PC-9 (cell line): ENCODE measurements around the gene TMA7B. TPM values are rescaled to one million over a fixed set of nuclear protein-coding genes. Genes with fewer than 3 reads are reported as not detected.

Experiments used
- BruUV-seq: library from RNA; stranded (reverse); fragments of 400-500 nt; replicated peaks from 2 replicates; lab custom pipeline; 2021; lab: Mats Ljungman, UMichigan
- CTCF ChIA-PET: fragments of 300-600 bp; sonication (Branson Sonifier 250); formaldehyde crosslinking; loops from one replicate; lab custom pipeline; 2022; ENCODE audit warnings: antibody characterized with exemption; lab: Charles Lee
- POLR2A ChIA-PET: fragments of 300-600 bp; sonication (Branson Sonifier 250); formaldehyde crosslinking; loops from one replicate; lab custom pipeline; 2022; ENCODE audit warnings: antibody characterized with exemption; ENCODE audit not compliant: unreplicated experiment; lab: Charles Lee
- DNase-seq, 2 experiments: peaks; one replicate each; pipeline versions ENCODE4 v3.0.0 to v3.0.0-alpha.2; 2015 to 2022; ENCODE audit warnings: mixed read lengths in 1 of 2
- H2AFZ ChIP-seq: fragments of 200-600 bp; sonication (generic); 2 replicates; pipeline ENCODE4 v1.8.1; 2017; ENCODE audit warnings: antibody characterized with exemption
- H3F3A ChIP-seq: fragments of 200-600 bp; sonication (generic); 2 replicates; pipeline ENCODE4 v1.8.1; 2017; ENCODE audit warnings: antibody characterized with exemption, mild to moderate bottlenecking, low read depth; ENCODE audit not compliant: insufficient read depth
- H3K27ac ChIP-seq: fragments of 200-600 bp; sonication (generic); 2 replicates; pipeline ENCODE4 v1.6.1; 2016; ENCODE audit warnings: mixed run types
- H3K27me3 ChIP-seq: fragments of 200-600 bp; sonication (generic); 2 replicates; pipeline ENCODE4 v1.6.1; 2016; ENCODE audit warnings: low read depth, mixed run types; ENCODE audit not compliant: insufficient read depth
- H3K36me3 ChIP-seq: fragments of 200-600 bp; sonication (generic); 2 replicates; pipeline ENCODE4 v1.6.1; 2016; ENCODE audit warnings: low read depth, mixed run types
- H3K4me1 ChIP-seq: fragments of 200-600 bp; sonication (generic); replicated peaks from 2 replicates; pipeline ENCODE4 v1.6.1; 2016; ENCODE audit warnings: mixed run types; ENCODE audit not compliant: insufficient read depth
- H3K4me2 ChIP-seq: fragments of 200-600 bp; sonication (generic); 2 replicates; pipeline ENCODE4 v1.6.1; 2017; ENCODE audit warnings: mixed run types
- H3K4me3 ChIP-seq: fragments of 200-600 bp; sonication (generic); 2 replicates; pipeline ENCODE4 v1.6.1; 2016; ENCODE audit warnings: mixed run types
- H3K79me2 ChIP-seq: fragments of 200-600 bp; sonication (generic); 2 replicates; pipeline ENCODE4 v1.6.1; 2017; ENCODE audit warnings: low read depth, mixed run types
- H3K9me2 ChIP-seq: fragments of 200-600 bp; sonication (generic); 2 replicates; pipeline ENCODE4 v1.8.1; 2017; ENCODE audit warnings: mild to moderate bottlenecking; ENCODE audit not compliant: insufficient read depth
- H3K9me3 ChIP-seq: fragments of 200-600 bp; sonication (generic); 2 replicates; pipeline ENCODE4 v1.8.1; 2016; ENCODE audit warnings: low read depth; ENCODE audit not compliant: insufficient read depth
- H4K20me1 ChIP-seq: fragments of 200-600 bp; sonication (generic); 2 replicates; pipeline ENCODE4 v1.8.1; 2017; ENCODE audit not compliant: insufficient read depth
- EZH2 ChIP-seq: fragments of 200-600 bp; sonication (generic); IDR thresholded peaks from 2 replicates; pipeline ENCODE4 v1.8.0; 2017; ENCODE audit warnings: antibody characterized with exemption, low read depth
- intact Hi-C: fragments of 100-400 bp; cut with micrococcal nuclease; formaldehyde crosslinking; loops from one replicate; pipeline ENCODE4 v1.10.0; 2022; ENCODE audit not compliant: unreplicated experiment
- total RNA-seq: library from RNA; stranded (reverse); gene quantifications from 2 replicates; pipeline ENCODE4 v1.2.3, GENCODE V29; 2021
- TF ChIP-seq, protein P1 (sequence below): fragments of 200-600 bp; sonication (generic); conservative IDR thresholded peaks from 2 replicates; pipeline ENCODE4 v1.6.1; 2017; ENCODE audit warnings: mixed run types, antibody characterized with exemption, mild to moderate bottlenecking, moderate library complexity

The TMA7B gene
- total RNA-seq, 1 experiment from 2014 or later: not detected

DNA sequence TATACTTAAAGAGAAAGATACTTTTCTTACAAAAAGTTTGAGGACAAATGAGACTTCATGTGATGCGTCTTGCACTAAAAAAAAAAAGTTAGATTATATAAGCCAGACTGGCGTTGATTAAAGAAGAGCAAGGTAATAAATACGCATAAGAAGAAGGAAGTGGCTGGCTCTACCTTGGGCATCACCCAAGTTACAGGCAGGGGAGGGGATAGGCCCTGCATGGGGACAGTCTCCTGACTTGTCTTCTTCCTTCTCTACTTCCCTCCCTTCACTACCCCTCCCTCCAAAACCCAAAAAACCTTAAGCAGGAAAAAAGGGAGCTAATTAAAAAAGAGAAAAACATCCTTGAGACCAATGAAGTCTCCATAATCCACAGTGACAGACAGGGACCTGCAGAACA lies 22.3 kb upstream of the TMA7B start:
- no peak for DNase-seq
- peaks cover 3% of the 10 kb centered on the region; the same call in 1 of the 2 replicates for H4K20me1 ChIP-seq
- H3K27me3 ChIP-seq: peaks cover 82% of the 10 kb centered on the region
- ChIA-PET POLR2A (no interaction called here), CTCF (interaction anchor here (0.6 to 1.0 kb wide), 2 partner anchors 21 to 88 kb away, joined by 3 read pairs; no protein-coding TSS in a partner anchor)
- no peaks in the 10 kb centered on the region for H3K4me1 ChIP-seq
- H3K27ac ChIP-seq: no peak overlapping the region
- no peaks in the 10 kb centered on the region for H3K79me2 ChIP-seq
- BruUV-seq: no TSS peak
- H2AFZ ChIP-seq: no peak overlapping the region
- no peak overlapping the region for H3K4me3 ChIP-seq
- H3K36me3 ChIP-seq: no peaks in the 10 kb centered on the region
- no peak for TF ChIP-seq EZH2
- TF ChIP-seq, protein P1, sequence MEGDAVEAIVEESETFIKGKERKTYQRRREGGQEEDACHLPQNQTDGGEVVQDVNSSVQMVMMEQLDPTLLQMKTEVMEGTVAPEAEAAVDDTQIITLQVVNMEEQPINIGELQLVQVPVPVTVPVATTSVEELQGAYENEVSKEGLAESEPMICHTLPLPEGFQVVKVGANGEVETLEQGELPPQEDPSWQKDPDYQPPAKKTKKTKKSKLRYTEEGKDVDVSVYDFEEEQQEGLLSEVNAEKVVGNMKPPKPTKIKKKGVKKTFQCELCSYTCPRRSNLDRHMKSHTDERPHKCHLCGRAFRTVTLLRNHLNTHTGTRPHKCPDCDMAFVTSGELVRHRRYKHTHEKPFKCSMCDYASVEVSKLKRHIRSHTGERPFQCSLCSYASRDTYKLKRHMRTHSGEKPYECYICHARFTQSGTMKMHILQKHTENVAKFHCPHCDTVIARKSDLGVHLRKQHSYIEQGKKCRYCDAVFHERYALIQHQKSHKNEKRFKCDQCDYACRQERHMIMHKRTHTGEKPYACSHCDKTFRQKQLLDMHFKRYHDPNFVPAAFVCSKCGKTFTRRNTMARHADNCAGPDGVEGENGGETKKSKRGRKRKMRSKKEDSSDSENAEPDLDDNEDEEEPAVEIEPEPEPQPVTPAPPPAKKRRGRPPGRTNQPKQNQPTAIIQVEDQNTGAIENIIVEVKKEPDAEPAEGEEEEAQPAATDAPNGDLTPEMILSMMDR: no peak
- no peak overlapping the region for H3K4me2 ChIP-seq
- H3K9me3 ChIP-seq: no peaks in the 10 kb centered on the region
- intact Hi-C loops: loop anchor here (5.0 to 10.0 kb wide), 2 partner anchors 313 to 396 kb away; no protein-coding TSS in a partner anchor
- H3F3A ChIP-seq: no peaks in the 10 kb centered on the region
- no peaks in the 10 kb centered on the region for H3K9me2 ChIP-seq

DNA sequence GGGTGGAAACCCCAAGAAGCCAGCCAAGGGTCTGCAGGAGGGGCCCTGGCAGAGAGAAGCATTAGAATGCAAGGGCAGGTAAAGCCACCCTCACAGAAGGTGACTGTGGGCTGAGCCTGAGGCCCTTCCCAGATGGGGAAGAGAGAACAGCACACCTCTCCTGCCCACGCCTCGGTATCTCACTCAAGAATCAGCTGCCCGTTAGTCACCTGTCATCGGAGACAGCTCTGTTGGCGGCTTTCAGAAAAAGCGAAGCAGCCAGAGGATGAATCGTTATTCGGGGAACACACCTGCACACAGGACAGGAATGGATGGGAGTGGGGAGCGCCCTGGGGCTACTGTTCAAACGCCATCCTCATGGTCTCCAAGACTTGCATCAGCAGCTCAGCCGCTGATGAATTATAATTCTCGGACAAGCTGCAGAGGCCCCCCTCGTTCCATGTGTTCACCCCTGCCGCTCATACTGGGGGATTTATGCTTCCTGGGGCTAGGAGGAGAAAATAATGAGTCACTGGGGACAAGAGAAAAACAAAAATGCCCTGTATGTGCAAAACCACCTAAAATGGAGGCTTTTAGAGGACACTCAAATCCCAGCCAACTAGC lies 21.6 kb upstream of the TMA7B start:
- no peaks in the 10 kb centered on the region for H3F3A ChIP-seq
- no peaks in the 10 kb centered on the region for H3K79me2 ChIP-seq
- H3K9me3 ChIP-seq: no peaks in the 10 kb centered on the region
- H3K4me3 ChIP-seq: no peak overlapping the region
- intact Hi-C loops: loop anchor here (5.0 to 10.0 kb wide), 2 partner anchors 314 to 396 kb away; no protein-coding TSS in a partner anchor
- DNase-seq: no peak
- ChIA-PET CTCF (interaction anchor here (0.6 to 1.0 kb wide), 2 partner anchors 22 to 87 kb away, joined by 3 read pairs; no protein-coding TSS in a partner anchor), POLR2A (no interaction called here)
- TF ChIP-seq EZH2: no peak
- TF ChIP-seq, protein P1: no peak
- H2AFZ ChIP-seq: no peak overlapping the region
- no peaks in the 10 kb centered on the region for H3K4me1 ChIP-seq
- no peaks in the 10 kb centered on the region for H3K9me2 ChIP-seq
- H3K36me3 ChIP-seq: no peaks in the 10 kb centered on the region
- peaks cover 3% of the 10 kb centered on the region; the same call in 1 of the 2 replicates for H4K20me1 ChIP-seq
- peaks cover 80% of the 10 kb centered on the region for H3K27me3 ChIP-seq
- H3K4me2 ChIP-seq: no peak overlapping the region
- BruUV-seq: no TSS peak
- no peak overlapping the region for H3K27ac ChIP-seq

DNA sequence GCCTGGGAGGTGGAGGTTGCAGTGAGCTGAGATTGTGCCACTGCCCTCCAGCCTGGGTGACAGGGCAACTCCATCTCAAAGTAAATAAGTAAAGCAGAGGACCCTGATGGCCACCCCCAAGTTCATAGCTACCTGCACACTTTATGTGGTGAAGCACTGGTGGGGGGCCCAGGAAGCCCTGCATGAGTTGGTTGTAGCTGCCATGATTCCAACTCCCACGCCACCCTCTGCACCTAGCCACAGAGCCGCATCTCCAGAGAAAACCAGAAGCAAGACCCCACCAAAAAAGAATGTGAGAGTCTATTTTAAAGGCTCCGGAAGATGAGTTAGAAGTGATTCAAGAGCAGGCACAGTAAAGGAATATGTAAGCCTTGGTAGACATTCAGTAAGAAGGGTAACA lies 20.4 kb upstream of the TMA7B start:
- no peak for TF ChIP-seq EZH2
- TF ChIP-seq, protein P1: no peak
- Histone ChIP-seq H2AFZ (no peak overlapping the region), H3K4me2 (no peak overlapping the region), H3K27ac (no peak overlapping the region), H3K27me3 (peaks cover 76% of the 10 kb centered on the region), H4K20me1 (peaks cover 3% of the 10 kb centered on the region; the same call in 1 of the 2 replicates), H3K4me1 (no peaks in the 10 kb centered on the region), H3F3A (no peaks in the 10 kb centered on the region), H3K79me2 (no peaks in the 10 kb centered on the region), H3K9me2 (no peaks in the 10 kb centered on the region), H3K4me3 (no peak overlapping the region), H3K9me3 (no peaks in the 10 kb centered on the region), H3K36me3 (no peaks in the 10 kb centered on the region)
- ChIA-PET CTCF (interaction anchor here (0.6 kb wide), 1 partner anchor 14 kb away, joined by 4 read pairs; no protein-coding TSS in a partner anchor), POLR2A (no interaction called here)
- BruUV-seq: no TSS peak
- intact Hi-C loops: loop anchor here (5.0 to 10.0 kb wide), 2 partner anchors 315 to 398 kb away; no protein-coding TSS in a partner anchor
- DNase-seq: no peak
